Activated B cell treated with CpG ODN at 0.5 μM for 24 hours (primary cell): ENCODE results near the gene POLR1A. TPM values are rescaled to one million over a fixed set of nuclear protein-coding genes. Genes with fewer than 3 reads are reported as not detected.

ENCODE experiments used
- ATAC-seq: fragments of 200-7000 bp; cut with Tn5 transposase; one replicate; pipeline ENCODE4 v1.10.0; 2021; ENCODE audit warnings: low read depth, mild to moderate bottlenecking, moderate library complexity
- CTCF ChIA-PET: fragments of 350-600 bp; sonication (Branson Sonifier 250); formaldehyde crosslinking; loops from one replicate; lab custom pipeline; 2021; ENCODE audit warnings: antibody characterized with exemption; lab: Charles Lee
- POLR2A ChIA-PET: fragments of 350-600 bp; sonication (Branson Sonifier 250); formaldehyde crosslinking; loops from one replicate; lab custom pipeline; 2021; ENCODE audit warnings: antibody characterized with exemption; lab: Charles Lee
- DNase-seq: peaks from one replicate; pipeline ENCODE4 v3.0.0; 2022
- H3K27ac Mint-ChIP-seq: one replicate; pipeline ENCODE4 v1.8.0; 2020; ENCODE audit warnings: mixed read lengths
- H3K27me3 Mint-ChIP-seq: one replicate; pipeline ENCODE4 v1.8.0; 2021; ENCODE audit warnings: mixed read lengths
- H3K36me3 Mint-ChIP-seq: one replicate; pipeline ENCODE4 v1.8.0; 2021; ENCODE audit warnings: low read depth, mixed read lengths
- H3K4me1 Mint-ChIP-seq: one replicate; pipeline ENCODE4 v1.8.0; 2021; ENCODE audit warnings: mixed read lengths
- H3K4me3 Mint-ChIP-seq: one replicate; pipeline ENCODE4 v1.8.0; 2020; ENCODE audit warnings: mild to moderate bottlenecking, mixed read lengths
- H3K9me3 Mint-ChIP-seq: one replicate; pipeline ENCODE4 v1.8.0; 2020; ENCODE audit warnings: mixed read lengths
- CTCF ChIP-seq: fragments of 200-600 bp; IDR thresholded peaks from one replicate; pipeline ENCODE4 v1.8.0; 2022; ENCODE audit warnings: antibody characterized with exemption, mild to moderate bottlenecking
- intact Hi-C: fragments of 100-400 bp; cut with micrococcal nuclease; formaldehyde crosslinking; loops from one replicate; pipeline ENCODE4 v1.15.1; 2024
- total RNA-seq: library from RNA; stranded (reverse); gene quantifications from 2 replicates; pipeline ENCODE4 v1.2.3, GENCODE V29; 2022

Gene POLR1A
- total RNA-seq, 1 donor from 2014 or later = 53.4 TPM

GRCh38 chr2:85988175-85988913, 117.3 kb downstream of the POLR1A start:
- Mint-ChIP-seq H3K4me3 (no peak overlapping the region), H3K4me1 (peaks cover 11% of the 10 kb centered on the region), H3K27me3 (no peaks in the 10 kb centered on the region), H3K27ac (peak overlapping the region; percentile 33), H3K9me3 (no peaks in the 10 kb centered on the region), H3K36me3 (no peaks in the 10 kb centered on the region)
- ATAC-seq (no peak), DNase-seq (no peak)
- CTCF ChIA-PET = no interaction called here
- intact Hi-C loops = no loop called here
- POLR2A ChIA-PET = no interaction called here
- TF ChIP-seq CTCF = no peak

GRCh38 chr2:85987266-85988174, 118.2 kb downstream of the POLR1A start:
- POLR2A ChIA-PET = interaction anchor here (0.6 kb wide), 1 partner anchor 119 kb away, joined by 3 read pairs; no protein-coding TSS in a partner anchor
- CTCF ChIA-PET = no interaction called here
- no peak for ATAC-seq
- Mint-ChIP-seq H3K9me3 (no peaks in the 10 kb centered on the region), H3K4me1 (peaks cover 8% of the 10 kb centered on the region), H3K27me3 (no peaks in the 10 kb centered on the region), H3K4me3 (no peak overlapping the region), H3K36me3 (no peaks in the 10 kb centered on the region), H3K27ac (no peak overlapping the region)
- intact Hi-C loops = no loop called here
- no peak for DNase-seq
- TF ChIP-seq CTCF = no peak

GRCh38 chr2:85986121-85986520, 119.6 kb downstream of the POLR1A start:
- H3K27ac Mint-ChIP-seq = no peak overlapping the region

GRCh38 chr2:85984788-85985187, 120.9 kb downstream of the POLR1A start:
- intact Hi-C loops = no loop called here
- H3K36me3 Mint-ChIP-seq = no peaks in the 10 kb centered on the region
- H3K4me3 Mint-ChIP-seq = no peak overlapping the region
- no peaks in the 10 kb centered on the region for H3K9me3 Mint-ChIP-seq
- H3K4me1 Mint-ChIP-seq = peaks cover 8% of the 10 kb centered on the region
- no peak for TF ChIP-seq CTCF
- no peak overlapping the region for H3K27ac Mint-ChIP-seq
- H3K27me3 Mint-ChIP-seq = no peaks in the 10 kb centered on the region
- DNase-seq (no peak), ATAC-seq (no peak)
- CTCF ChIA-PET = interaction anchor here (1.8 kb wide), 1 partner anchor 157 kb away, joined by 4 read pairs; no protein-coding TSS in a partner anchor
- POLR2A ChIA-PET = interaction anchor here (1.0 kb wide), 1 partner anchor 15 kb away, joined by 4 read pairs; no protein-coding TSS in a partner anchor

More at GRCh38 chr2:85986121-85986520, 119.6 kb downstream of the POLR1A start:
- CTCF ChIA-PET = no interaction called here
- TF ChIP-seq CTCF = no peak
- POLR2A ChIA-PET = interaction anchor here (0.5 kb wide), 1 partner anchor 38 kb away, joined by 3 read pairs; no protein-coding TSS in a partner anchor
- no peak for ATAC-seq
- H3K4me1 Mint-ChIP-seq = peaks cover 3% of the 10 kb centered on the region
- intact Hi-C loops = no loop called here
- no peak for DNase-seq
- H3K36me3 Mint-ChIP-seq = no peaks in the 10 kb centered on the region
- no peak overlapping the region for H3K4me3 Mint-ChIP-seq
- H3K27me3 Mint-ChIP-seq = no peaks in the 10 kb centered on the region
- no peaks in the 10 kb centered on the region for H3K9me3 Mint-ChIP-seq
